Ishikawa (cell line): ENCODE results near the gene SERPINC1.
A peak's percentile ranks its signal among the peaks of the same experiment; 100 is the strongest.

Experiments used
- CREB1 ChIP-seq: IDR thresholded peaks from 2 replicates; pipeline ENCODE4 v1.6.1; 2012; ENCODE audit warnings: low read depth
- EP300 ChIP-seq: IDR thresholded peaks from 2 replicates; pipeline ENCODE4 v1.6.1; 2012; ENCODE audit warnings: borderline replicate concordance
- RAD21 ChIP-seq: IDR thresholded peaks from 2 replicates; pipeline ENCODE4 v1.6.1; 2012; ENCODE audit warnings: low read depth

GRCh38 chr1:173914366-173914871 lies 2.7 kb downstream of the SERPINC1 start:
- TF ChIP-seq CREB1 (no peak), EP300 (no peak), RAD21 (peak; percentile 61)
